EH (cell line): ENCODE results near the gene PHTF2.

Experiments used
- DNase-seq: peaks from one replicate; pipeline ENCODE4 v3.0.0-alpha.2; 2015; ENCODE audit warnings: low read depth

PHTF2 gene

GRCh38 chr7:77931841-77932240, 133.3 kb downstream of the PHTF2 start:
- no peak for DNase-seq

GRCh38 chr7:77933394-77933793, 134.8 kb downstream of the PHTF2 start:
- peak; percentile 76 for DNase-seq

- DNase-seq: peak; percentile 6
These were observed 137.2 kb downstream of the PHTF2 start for GRCh38 chr7:77935652-77936348.

- peak; percentile 52 for DNase-seq
These were observed 142.1 kb downstream of the PHTF2 start for GRCh38 chr7:77940647-77941046.

GRCh38 chr7:77942431-77942830, 143.9 kb downstream of the PHTF2 start:
- DNase-seq: no peak

- DNase-seq: no peak
These were observed 145.9 kb downstream of the PHTF2 start for GRCh38 chr7:77944183-77945182.

GRCh38 chr7:77950548-77950947, 152.0 kb downstream of the PHTF2 start:
- DNase-seq: no peak

- DNase-seq: peak; percentile 6
These were observed 156.4 kb downstream of the PHTF2 start for GRCh38 chr7:77954773-77955555.

GRCh38 chr7:77958436-77958835, 159.9 kb downstream of the PHTF2 start:
- no peak for DNase-seq

- no peak for DNase-seq
These were observed 160.5 kb downstream of the PHTF2 start for GRCh38 chr7:77959080-77959479.

- no peak for DNase-seq
These were observed 161.8 kb downstream of the PHTF2 start for GRCh38 chr7:77960336-77960735.

GRCh38 chr7:77967429-77967828, 168.9 kb downstream of the PHTF2 start:
- DNase-seq: no peak

- no peak for DNase-seq
These were observed 173.2 kb downstream of the PHTF2 start for GRCh38 chr7:77971726-77972125.

GRCh38 chr7:77975672-77976480, 177.3 kb downstream of the PHTF2 start:
- DNase-seq: no peak

- DNase-seq: peak; percentile 19
These were observed 180.6 kb downstream of the PHTF2 start for GRCh38 chr7:77979219-77979618.

- DNase-seq: no peak
These were observed 181.6 kb downstream of the PHTF2 start for GRCh38 chr7:77980087-77980713.

GRCh38 chr7:77982926-77983550, 184.5 kb downstream of the PHTF2 start:
- DNase-seq: peak; percentile 54

- DNase-seq: no peak
These were observed 185.4 kb downstream of the PHTF2 start for GRCh38 chr7:77983973-77984372.

- no peak for DNase-seq
These were observed 186.8 kb downstream of the PHTF2 start for GRCh38 chr7:77985232-77985973.

GRCh38 chr7:77985974-77986339, 187.4 kb downstream of the PHTF2 start:
- DNase-seq: no peak
